GM23338 (cell line): ENCODE results near the gene ZFYVE28. TPM values are rescaled to one million over a fixed set of nuclear protein-coding genes. Genes with fewer than 3 reads are reported as not detected.

Source experiments
- ATAC-seq: fragments of 200-7000 bp; cut with Tn5 transposase; 3 replicates; pipeline ENCODE4 v1.9.1; 2020
- DNase-seq: peaks from one replicate; pipeline ENCODE4 v3.0.0-alpha.2; 2015; ENCODE audit warnings: low spot score
- H2AFZ ChIP-seq: fragments of 200-600 bp; sonication (generic); 2 replicates; pipeline ENCODE4 v1.8.0; 2016; ENCODE audit warnings: antibody characterized with exemption, mild to moderate bottlenecking, moderate library complexity
- H3F3A ChIP-seq: fragments of 200-600 bp; sonication (generic); replicated peaks from 2 replicates; pipeline ENCODE4 v1.8.0; 2017; ENCODE audit warnings: antibody characterized with exemption, mixed run types, low read depth
- H3K27ac ChIP-seq: fragments of 200-600 bp; sonication (generic); 2 replicates; pipeline ENCODE4 v1.6.1; 2016; ENCODE audit warnings: low read depth
- H3K27me3 ChIP-seq: fragments of 200-600 bp; sonication (generic); 2 replicates; pipeline ENCODE4 v1.8.0; 2016; ENCODE audit warnings: mild to moderate bottlenecking, mixed run types, moderate library complexity; ENCODE audit not compliant: insufficient read depth
- H3K36me3 ChIP-seq: fragments of 200-600 bp; sonication (generic); 2 replicates; pipeline ENCODE4 v1.8.0; 2016; ENCODE audit warnings: mild to moderate bottlenecking; ENCODE audit not compliant: insufficient read depth
- H3K4me1 ChIP-seq: fragments of 200-600 bp; sonication (generic); 2 replicates; pipeline ENCODE4 v1.8.0; 2016; ENCODE audit warnings: mild to moderate bottlenecking, moderate library complexity; ENCODE audit not compliant: insufficient read depth
- H3K4me2 ChIP-seq: fragments of 200-600 bp; sonication (generic); 2 replicates; pipeline ENCODE4 v1.7.1; 2017; ENCODE audit warnings: mixed run types
- H3K4me3 ChIP-seq: fragments of 200-600 bp; sonication (generic); 2 replicates; pipeline ENCODE4 v1.6.1; 2016; ENCODE audit warnings: mixed run types
- H3K79me2 ChIP-seq: fragments of 200-600 bp; sonication (generic); replicated peaks from 2 replicates; pipeline ENCODE4 v1.8.0; 2017; ENCODE audit warnings: mild to moderate bottlenecking; ENCODE audit not compliant: insufficient read depth
- H3K9me2 ChIP-seq: fragments of 200-600 bp; sonication (generic); 2 replicates; pipeline ENCODE4 v1.8.0; 2017; ENCODE audit not compliant: insufficient read depth
- H4K20me1 ChIP-seq: fragments of 200-600 bp; sonication (generic); replicated peaks from 2 replicates; pipeline ENCODE4 v1.8.0; 2017; ENCODE audit warnings: mild to moderate bottlenecking; ENCODE audit not compliant: insufficient read depth
- H3K27ac Mint-ChIP-seq: 2 replicates; pipeline ENCODE4 v1.8.0; 2020; ENCODE audit warnings: inconsistent platforms, mild to moderate bottlenecking, moderate library complexity, mixed read lengths
- H3K27me3 Mint-ChIP-seq: 3 replicates; pipeline ENCODE4 v1.8.0; 2022; ENCODE audit warnings: low read depth, mild to moderate bottlenecking, moderate library complexity, mixed read lengths, inconsistent platforms; ENCODE audit not compliant: insufficient read depth, poor library complexity
- H3K36me3 Mint-ChIP-seq: 3 replicates; pipeline ENCODE4 v1.8.0; 2021; ENCODE audit warnings: low read depth, mild to moderate bottlenecking, inconsistent platforms, moderate library complexity, mixed read lengths
- H3K4me1 Mint-ChIP-seq: 3 replicates; pipeline ENCODE4 v1.8.0; 2020; ENCODE audit warnings: mild to moderate bottlenecking, inconsistent platforms, mixed read lengths
- H3K4me3 Mint-ChIP-seq: 3 replicates; pipeline ENCODE4 v1.8.0; 2021; ENCODE audit warnings: moderate library complexity, mild to moderate bottlenecking, inconsistent platforms, mixed read lengths
- H3K9me3 Mint-ChIP-seq: 3 replicates; pipeline ENCODE4 v1.8.0; 2020; ENCODE audit warnings: moderate library complexity, mild to moderate bottlenecking, inconsistent platforms, mixed read lengths
- CREB1 ChIP-seq: fragments of 250-450 bp; sonication (Bioruptor Pico); IDR thresholded peaks from 2 replicates; pipeline ENCODE4 v1.5.0; 2020; ENCODE audit warnings: low read depth, mild to moderate bottlenecking, moderate library complexity
- CTCF ChIP-seq, 2 experiments: fragments of 200-600 bp in 1 of 2; sonication (generic) in 1 of 2; conservative IDR thresholded peaks; 2 replicates each; pipeline versions ENCODE4 v1.5.1 to v1.6.1; 2016 to 2017; ENCODE audit warnings: antibody characterized with exemption in 2 of 2, low read depth in 2 of 2, mild to moderate bottlenecking in 2 of 2, moderate library complexity in 1 of 2
- ETS1 ChIP-seq: IDR thresholded peaks from 2 replicates; pipeline ENCODE4 v1.6.1; 2016; ENCODE audit warnings: antibody characterized with exemption
- EZH2 ChIP-seq: fragments of 200-600 bp; sonication (generic); IDR thresholded peaks from one replicate; pipeline ENCODE4 v1.8.0; 2017; ENCODE audit warnings: antibody characterized with exemption, mild to moderate bottlenecking, low read depth; ENCODE audit not compliant: unreplicated experiment
- EZH2phosphoT487 ChIP-seq: fragments of 200-600 bp; sonication (generic); IDR thresholded peaks from one replicate; pipeline ENCODE4 v1.8.1; 2018; ENCODE audit warnings: antibody characterized with exemption; ENCODE audit not compliant: unreplicated experiment
- JUNB ChIP-seq: IDR thresholded peaks from one replicate; pipeline ENCODE4 v1.6.1; 2016; ENCODE audit warnings: antibody characterized with exemption; ENCODE audit not compliant: unreplicated experiment
- NANOG ChIP-seq: IDR thresholded peaks from 2 replicates; pipeline ENCODE4 v1.6.1; 2016; ENCODE audit warnings: antibody characterized with exemption, borderline replicate concordance
- POLR2AphosphoS5 ChIP-seq: IDR thresholded peaks from 2 replicates; pipeline ENCODE4 v1.6.1; 2016; ENCODE audit warnings: antibody characterized with exemption, low read depth
- STAT1 ChIP-seq: IDR thresholded peaks from one replicate; pipeline ENCODE4 v1.6.1; 2016; ENCODE audit warnings: antibody characterized with exemption; ENCODE audit not compliant: unreplicated experiment
- ZNF114 ChIP-seq: fragments of 250-450 bp; sonication (Bioruptor Pico); IDR thresholded peaks from 2 replicates; pipeline ENCODE4 v1.5.0; 2020; ENCODE audit warnings: mild to moderate bottlenecking, moderate library complexity
- ZNF331 ChIP-seq: fragments of 250-450 bp; sonication (Bioruptor Pico); IDR thresholded peaks from 2 replicates; pipeline ENCODE4 v1.5.0; 2020; ENCODE audit warnings: low read depth, mild to moderate bottlenecking, moderate library complexity
- polyA plus RNA-seq: library from polyadenylated mRNA; unstranded; fragments of >200 nt; fragmentation: Nextera tagmentation; extraction: Ambion mirVana; gene quantifications from 2 replicates; pipeline ENCODE4 v1.2.1, GENCODE V29; 2016
- total RNA-seq: library from RNA; depleted of rRNA; stranded (reverse); fragments of >200 nt; shearing (Covaris generic); gene quantifications from 2 replicates; pipeline ENCODE4 v1.2.3, GENCODE V29; 2014
- TF ChIP-seq, protein P1 (sequence below): IDR thresholded peaks from one replicate; pipeline ENCODE4 v1.6.1; 2018; ENCODE audit warnings: antibody characterized with exemption; ENCODE audit not compliant: unreplicated experiment
- TF ChIP-seq, protein P2 (sequence below): fragments of 250-450 bp; sonication (Bioruptor Pico); IDR thresholded peaks from 2 replicates; pipeline ENCODE4 v1.5.0; 2020; ENCODE audit warnings: mild to moderate bottlenecking, moderate library complexity

The ZFYVE28 gene
- total and polyA plus RNA-seq, 2 experiments from 2014 or later: 2.6 to 4.6 TPM

DNA sequence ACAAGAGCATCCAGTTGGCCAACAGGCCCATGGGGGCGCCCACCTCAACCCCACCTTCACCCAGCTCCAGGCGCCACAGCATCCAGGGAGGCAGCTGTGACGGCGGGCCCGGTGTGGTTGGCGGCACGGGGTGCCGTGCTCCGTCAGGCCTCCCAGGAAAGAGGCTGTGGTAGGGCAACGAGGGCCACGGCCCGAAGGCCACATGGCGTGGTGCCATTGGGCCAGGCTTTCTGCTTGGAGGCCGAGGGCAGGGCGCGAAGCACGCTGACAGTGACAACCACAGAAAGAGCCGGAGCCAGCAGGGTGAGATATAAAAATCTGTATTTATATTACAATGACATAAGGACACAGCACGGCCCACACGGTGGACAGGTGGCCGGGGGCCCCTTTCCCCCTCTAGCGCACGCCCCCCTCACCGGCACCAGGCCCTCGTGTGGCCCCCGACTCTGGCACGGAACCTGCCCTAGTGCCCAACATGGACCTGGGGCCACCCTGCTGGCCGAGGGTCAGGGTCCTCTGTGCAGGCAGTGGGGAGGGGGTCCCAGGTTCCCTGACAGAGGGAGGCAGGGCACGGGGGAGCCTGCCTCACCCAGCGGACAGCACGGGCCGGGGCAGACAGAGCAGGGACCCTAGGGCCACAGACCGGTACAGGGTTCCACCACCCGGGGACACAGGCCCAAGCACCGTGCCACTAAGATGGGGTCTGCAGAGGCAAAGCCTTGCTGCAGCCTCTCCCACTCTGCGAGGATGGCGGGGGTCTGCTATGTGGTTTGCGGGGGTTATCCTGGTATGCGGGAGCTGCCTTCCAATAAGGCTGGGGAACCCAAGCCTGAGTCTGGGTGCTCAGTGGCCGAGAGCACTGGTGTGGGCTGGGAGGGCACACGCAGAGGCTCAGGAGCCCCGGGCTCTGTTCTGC, 171.1 kb downstream of the ZFYVE28 start:
- H3K27me3 Mint-ChIP-seq: peaks cover 6% of the 10 kb centered on the region
- no peak overlapping the region for H3K27ac Mint-ChIP-seq
- H3K79me2 ChIP-seq: no peaks in the 10 kb centered on the region
- H3K9me2 ChIP-seq: no peaks in the 10 kb centered on the region
- peaks cover 24% of the 10 kb centered on the region for H3K9me3 Mint-ChIP-seq
- DNase-seq (no peak), ATAC-seq (no peak)
- H3K4me1 Mint-ChIP-seq: no peaks in the 10 kb centered on the region; the same call in 1 of the 3 replicates
- no peaks in the 10 kb centered on the region for H3F3A ChIP-seq
- no peaks in the 10 kb centered on the region for H4K20me1 ChIP-seq
- H3K27me3 ChIP-seq: no peaks in the 10 kb centered on the region
- peaks cover 16% of the 10 kb centered on the region for H3K36me3 Mint-ChIP-seq
- TF ChIP-seq STAT1 (no peak), EZH2 (no peak), ZNF114 (CRISPR knock-in tag) (no peak), JUNB (no peak), ETS1 (no peak), EZH2phosphoT487 (no peak), CREB1 (CRISPR knock-in tag) (no peak), POLR2AphosphoS5 (no peak), NANOG (no peak), CTCF (conservative IDR thresholded peaks at IDR 0.05; ENCODE audit: low read depth in 2 of 2) (no peak), ZNF331 (CRISPR knock-in tag) (no peak)
- TF ChIP-seq, protein P1, sequence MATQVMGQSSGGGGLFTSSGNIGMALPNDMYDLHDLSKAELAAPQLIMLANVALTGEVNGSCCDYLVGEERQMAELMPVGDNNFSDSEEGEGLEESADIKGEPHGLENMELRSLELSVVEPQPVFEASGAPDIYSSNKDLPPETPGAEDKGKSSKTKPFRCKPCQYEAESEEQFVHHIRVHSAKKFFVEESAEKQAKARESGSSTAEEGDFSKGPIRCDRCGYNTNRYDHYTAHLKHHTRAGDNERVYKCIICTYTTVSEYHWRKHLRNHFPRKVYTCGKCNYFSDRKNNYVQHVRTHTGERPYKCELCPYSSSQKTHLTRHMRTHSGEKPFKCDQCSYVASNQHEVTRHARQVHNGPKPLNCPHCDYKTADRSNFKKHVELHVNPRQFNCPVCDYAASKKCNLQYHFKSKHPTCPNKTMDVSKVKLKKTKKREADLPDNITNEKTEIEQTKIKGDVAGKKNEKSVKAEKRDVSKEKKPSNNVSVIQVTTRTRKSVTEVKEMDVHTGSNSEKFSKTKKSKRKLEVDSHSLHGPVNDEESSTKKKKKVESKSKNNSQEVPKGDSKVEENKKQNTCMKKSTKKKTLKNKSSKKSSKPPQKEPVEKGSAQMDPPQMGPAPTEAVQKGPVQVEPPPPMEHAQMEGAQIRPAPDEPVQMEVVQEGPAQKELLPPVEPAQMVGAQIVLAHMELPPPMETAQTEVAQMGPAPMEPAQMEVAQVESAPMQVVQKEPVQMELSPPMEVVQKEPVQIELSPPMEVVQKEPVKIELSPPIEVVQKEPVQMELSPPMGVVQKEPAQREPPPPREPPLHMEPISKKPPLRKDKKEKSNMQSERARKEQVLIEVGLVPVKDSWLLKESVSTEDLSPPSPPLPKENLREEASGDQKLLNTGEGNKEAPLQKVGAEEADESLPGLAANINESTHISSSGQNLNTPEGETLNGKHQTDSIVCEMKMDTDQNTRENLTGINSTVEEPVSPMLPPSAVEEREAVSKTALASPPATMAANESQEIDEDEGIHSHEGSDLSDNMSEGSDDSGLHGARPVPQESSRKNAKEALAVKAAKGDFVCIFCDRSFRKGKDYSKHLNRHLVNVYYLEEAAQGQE: no peak
- TF ChIP-seq, protein P2, sequence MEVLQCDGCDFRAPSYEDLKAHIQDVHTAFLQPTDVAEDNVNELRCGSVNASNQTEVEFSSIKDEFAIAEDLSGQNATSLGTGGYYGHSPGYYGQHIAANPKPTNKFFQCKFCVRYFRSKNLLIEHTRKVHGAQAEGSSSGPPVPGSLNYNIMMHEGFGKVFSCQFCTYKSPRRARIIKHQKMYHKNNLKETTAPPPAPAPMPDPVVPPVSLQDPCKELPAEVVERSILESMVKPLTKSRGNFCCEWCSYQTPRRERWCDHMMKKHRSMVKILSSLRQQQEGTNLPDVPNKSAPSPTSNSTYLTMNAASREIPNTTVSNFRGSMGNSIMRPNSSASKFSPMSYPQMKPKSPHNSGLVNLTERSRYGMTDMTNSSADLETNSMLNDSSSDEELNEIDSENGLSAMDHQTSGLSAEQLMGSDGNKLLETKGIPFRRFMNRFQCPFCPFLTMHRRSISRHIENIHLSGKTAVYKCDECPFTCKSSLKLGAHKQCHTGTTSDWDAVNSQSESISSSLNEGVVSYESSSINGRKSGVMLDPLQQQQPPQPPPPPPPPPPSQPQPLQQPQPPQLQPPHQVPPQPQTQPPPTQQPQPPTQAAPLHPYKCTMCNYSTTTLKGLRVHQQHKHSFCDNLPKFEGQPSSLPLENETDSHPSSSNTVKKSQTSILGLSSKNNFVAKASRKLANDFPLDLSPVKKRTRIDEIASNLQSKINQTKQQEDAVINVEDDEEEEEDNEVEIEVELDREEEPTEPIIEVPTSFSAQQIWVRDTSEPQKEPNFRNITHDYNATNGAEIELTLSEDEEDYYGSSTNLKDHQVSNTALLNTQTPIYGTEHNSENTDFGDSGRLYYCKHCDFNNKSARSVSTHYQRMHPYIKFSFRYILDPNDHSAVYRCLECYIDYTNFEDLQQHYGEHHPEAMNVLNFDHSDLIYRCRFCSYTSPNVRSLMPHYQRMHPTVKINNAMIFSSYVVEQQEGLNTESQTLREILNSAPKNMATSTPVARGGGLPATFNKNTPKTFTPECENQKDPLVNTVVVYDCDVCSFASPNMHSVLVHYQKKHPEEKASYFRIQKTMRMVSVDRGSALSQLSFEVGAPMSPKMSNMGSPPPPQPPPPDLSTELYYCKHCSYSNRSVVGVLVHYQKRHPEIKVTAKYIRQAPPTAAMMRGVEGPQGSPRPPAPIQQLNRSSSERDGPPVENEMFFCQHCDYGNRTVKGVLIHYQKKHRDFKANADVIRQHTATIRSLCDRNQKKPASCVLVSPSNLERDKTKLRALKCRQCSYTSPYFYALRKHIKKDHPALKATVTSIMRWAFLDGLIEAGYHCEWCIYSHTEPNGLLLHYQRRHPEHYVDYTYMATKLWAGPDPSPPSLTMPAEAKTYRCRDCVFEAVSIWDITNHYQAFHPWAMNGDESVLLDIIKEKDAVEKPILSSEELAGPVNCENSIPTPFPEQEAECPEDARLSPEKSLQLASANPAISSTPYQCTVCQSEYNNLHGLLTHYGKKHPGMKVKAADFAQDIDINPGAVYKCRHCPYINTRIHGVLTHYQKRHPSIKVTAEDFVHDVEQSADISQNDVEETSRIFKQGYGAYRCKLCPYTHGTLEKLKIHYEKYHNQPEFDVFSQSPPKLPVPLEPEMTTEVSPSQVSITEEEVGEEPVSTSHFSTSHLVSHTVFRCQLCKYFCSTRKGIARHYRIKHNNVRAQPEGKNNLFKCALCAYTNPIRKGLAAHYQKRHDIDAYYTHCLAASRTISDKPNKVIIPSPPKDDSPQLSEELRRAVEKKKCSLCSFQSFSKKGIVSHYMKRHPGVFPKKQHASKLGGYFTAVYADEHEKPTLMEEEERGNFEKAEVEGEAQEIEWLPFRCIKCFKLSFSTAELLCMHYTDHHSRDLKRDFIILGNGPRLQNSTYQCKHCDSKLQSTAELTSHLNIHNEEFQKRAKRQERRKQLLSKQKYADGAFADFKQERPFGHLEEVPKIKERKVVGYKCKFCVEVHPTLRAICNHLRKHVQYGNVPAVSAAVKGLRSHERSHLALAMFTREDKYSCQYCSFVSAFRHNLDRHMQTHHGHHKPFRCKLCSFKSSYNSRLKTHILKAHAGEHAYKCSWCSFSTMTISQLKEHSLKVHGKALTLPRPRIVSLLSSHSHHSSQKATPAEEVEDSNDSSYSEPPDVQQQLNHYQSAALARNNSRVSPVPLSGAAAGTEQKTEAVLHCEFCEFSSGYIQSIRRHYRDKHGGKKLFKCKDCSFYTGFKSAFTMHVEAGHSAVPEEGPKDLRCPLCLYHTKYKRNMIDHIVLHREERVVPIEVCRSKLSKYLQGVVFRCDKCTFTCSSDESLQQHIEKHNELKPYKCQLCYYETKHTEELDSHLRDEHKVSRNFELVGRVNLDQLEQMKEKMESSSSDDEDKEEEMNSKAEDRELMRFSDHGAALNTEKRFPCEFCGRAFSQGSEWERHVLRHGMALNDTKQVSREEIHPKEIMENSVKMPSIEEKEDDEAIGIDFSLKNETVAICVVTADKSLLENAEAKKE (CRISPR knock-in tag): no peak
- H3K4me1 ChIP-seq: no peaks in the 10 kb centered on the region
- no peaks in the 10 kb centered on the region; the same call in 1 of the 2 replicates for H3K36me3 ChIP-seq
- H2AFZ ChIP-seq: no peak overlapping the region
- H3K4me3 Mint-ChIP-seq: no peak overlapping the region; the same call in 2 of the 3 replicates
- H3K4me3 ChIP-seq: no peak overlapping the region
- no peak overlapping the region for H3K27ac ChIP-seq
- H3K4me2 ChIP-seq: no peak overlapping the region
